Activated CD8-positive, alpha-beta memory T cell treated with anti-CD3 and anti-CD28 coated beads, Interleukin-2, amount 50 U/mL, for 24 hours (primary cell): ENCODE measurements around the gene CLIC6.
A peak's percentile ranks its signal among the peaks of the same experiment; 100 is the strongest.

ENCODE experiments used
- DNase-seq: peaks from one replicate; pipeline ENCODE4 v3.0.0-alpha.2; 2020; ENCODE audit errors: extremely low read depth

Gene CLIC6

DNA sequence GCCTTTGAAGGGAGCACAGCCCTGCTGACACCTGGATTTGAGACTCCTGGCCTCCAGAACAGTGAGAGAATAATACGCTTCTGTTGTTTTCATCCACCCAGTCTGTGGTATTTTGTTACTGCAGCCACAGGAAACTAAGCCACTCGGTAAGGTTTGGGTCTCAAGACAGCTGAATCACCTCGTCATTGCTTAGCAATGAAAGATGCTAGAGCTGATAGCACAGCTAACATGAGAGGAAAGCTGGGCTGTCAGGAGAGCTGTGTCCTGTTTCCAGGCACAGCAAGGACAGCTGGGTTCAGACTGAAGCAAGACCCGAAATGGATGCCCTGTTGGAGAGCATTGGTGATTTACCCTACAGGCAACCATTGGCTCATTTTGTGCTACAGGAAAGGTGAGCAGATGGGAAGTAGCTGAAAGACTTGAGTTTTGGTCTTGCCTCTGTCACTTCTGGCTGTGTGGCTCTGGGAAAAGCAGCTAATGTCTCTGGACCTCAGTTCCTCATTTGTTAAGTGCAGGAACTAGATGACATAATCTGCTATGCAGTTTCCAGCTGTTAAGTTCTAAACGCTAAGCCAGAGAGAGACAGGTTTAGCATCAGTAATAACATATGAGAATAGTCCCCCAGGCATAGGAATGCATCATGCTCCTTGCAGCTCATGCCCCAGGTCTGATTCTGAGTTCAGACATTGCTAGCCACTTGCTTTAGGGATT, 58.0 kb downstream of the CLIC6 start:
- DNase-seq: no peak

- no peak for DNase-seq
Measured at GRCh38 chr21:34728479-34728878, 59.7 kb downstream of the CLIC6 start.

GRCh38 chr21:34730194-34730593, 61.4 kb downstream of the CLIC6 start:
- no peak for DNase-seq

DNA sequence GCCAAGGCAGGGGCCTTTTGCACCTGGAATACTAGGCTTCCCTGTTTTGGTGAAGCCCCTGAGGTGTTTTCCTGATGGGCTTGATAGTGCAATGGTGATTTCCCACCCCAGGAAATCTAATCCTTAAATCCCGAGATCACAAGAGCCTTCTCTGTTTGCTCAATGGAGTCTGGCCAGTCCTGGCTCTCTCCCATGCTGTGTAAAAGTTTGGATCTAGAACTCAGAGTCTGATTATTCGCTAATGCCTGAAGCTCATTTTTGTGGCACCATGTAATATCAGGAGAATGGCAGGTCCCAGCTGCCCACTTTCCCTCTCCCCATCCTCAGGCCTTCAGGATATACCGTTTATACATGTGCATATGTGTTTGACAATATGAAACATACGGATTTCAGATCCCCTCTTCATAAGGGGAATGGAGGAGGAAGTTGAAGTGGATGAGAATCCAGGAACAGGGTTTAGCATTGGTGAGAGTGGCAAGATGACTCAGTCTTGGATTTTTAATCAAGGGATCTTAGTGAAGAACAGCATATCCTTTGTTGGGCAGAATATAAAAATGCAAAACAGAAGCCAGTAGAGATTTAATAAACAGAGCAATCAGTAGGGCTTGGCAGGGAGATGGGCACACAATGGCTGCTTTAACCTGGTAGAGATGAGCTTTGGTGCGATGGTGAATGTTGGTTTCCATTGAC, 62.1 kb downstream of the CLIC6 start:
- DNase-seq: no peak

GRCh38 chr21:34732388-34732821, 63.6 kb downstream of the CLIC6 start:
- DNase-seq: no peak

DNA sequence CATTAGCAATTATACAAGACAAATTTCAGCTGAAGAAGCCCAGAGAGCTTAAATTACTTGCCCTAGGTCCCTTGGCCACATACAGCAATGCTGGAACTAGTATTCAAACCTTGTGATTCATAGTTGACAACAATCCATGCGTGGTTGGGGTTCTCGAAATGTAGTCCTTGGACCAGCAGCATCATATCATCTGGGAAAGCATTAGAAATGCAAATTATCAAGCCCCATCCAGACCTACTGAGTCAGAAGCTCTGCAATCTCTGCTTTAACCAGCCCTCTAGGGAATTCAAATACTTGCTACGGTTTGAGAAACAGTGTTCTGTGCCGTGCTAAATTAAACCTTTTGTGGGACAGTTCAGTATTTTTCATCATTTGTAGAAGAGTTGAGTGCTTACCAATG, 65.1 kb downstream of the CLIC6 start:
- DNase-seq: no peak

GRCh38 chr21:34734696-34735095, 65.9 kb downstream of the CLIC6 start:
- DNase-seq: no peak

- DNase-seq: no peak
Measured at GRCh38 chr21:34736116-34736874, 67.5 kb downstream of the CLIC6 start.

DNA sequence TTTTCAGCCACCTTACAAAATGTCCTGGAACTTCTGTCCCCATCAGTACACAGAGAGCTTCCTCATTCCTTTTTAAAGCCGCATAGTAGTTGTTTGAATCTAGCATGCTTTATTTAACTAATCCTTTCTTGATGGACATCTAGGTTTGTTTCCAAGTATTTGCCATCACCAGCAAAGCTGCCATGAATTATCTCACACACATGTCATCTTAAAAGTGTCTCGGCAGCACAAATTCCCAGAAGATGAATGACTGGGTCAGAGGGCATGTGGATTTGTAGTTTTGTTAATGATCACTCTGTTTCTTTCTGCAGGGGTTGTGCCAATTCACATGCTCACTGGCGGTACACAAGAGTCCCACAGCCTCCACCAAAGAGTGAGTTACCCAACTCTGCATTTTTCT, 68.3 kb downstream of the CLIC6 start:
- DNase-seq: no peak

DNA sequence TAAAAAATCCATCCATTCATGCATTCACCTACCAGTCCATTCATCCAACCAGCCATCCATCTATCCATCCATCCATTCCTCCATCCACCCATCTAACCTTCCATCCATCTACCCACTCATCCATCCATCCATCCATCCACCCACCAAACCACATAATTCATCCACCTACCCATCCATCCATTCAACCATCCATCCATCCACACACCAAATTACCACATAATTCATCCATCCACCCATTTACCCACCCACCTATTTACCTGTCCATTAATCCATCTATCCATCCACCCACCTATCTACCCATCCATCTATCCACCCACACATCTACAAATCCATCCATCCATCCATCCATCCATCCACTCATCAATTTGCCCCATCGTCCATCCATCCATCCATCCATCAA, 71.4 kb downstream of the CLIC6 start:
- DNase-seq: no peak

GRCh38 chr21:34743285-34743684, 74.5 kb downstream of the CLIC6 start:
- DNase-seq: no peak

DNA sequence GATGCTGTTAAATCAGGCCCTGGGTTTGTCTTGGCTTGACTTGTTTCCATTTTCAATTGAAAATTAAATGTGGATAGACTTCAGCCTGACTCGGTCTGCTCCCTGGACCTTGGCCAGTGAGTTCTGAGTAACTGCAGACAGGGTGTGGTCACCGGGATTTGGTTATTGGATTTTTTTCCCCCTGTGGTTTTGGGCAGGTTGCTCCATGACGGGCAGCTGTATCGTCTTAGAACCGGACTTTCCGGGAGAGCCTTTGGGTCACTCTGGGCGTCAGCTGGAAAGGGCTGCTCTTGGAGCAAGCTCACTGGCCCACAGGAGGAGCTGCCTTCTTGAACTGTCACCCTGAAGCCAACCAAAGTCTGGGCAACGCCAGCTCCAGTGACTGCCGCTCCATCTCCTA, 75.0 kb downstream of the CLIC6 start:
- DNase-seq: no peak

GRCh38 chr21:34744801-34745200, 76.0 kb downstream of the CLIC6 start:
- DNase-seq: no peak

GRCh38 chr21:34745557-34746255, 76.9 kb downstream of the CLIC6 start:
- peak; percentile 14 for DNase-seq

GRCh38 chr21:34748862-34749261, 80.1 kb downstream of the CLIC6 start:
- no peak for DNase-seq

GRCh38 chr21:34754690-34755647, 86.2 kb downstream of the CLIC6 start:
- no peak for DNase-seq

DNA sequence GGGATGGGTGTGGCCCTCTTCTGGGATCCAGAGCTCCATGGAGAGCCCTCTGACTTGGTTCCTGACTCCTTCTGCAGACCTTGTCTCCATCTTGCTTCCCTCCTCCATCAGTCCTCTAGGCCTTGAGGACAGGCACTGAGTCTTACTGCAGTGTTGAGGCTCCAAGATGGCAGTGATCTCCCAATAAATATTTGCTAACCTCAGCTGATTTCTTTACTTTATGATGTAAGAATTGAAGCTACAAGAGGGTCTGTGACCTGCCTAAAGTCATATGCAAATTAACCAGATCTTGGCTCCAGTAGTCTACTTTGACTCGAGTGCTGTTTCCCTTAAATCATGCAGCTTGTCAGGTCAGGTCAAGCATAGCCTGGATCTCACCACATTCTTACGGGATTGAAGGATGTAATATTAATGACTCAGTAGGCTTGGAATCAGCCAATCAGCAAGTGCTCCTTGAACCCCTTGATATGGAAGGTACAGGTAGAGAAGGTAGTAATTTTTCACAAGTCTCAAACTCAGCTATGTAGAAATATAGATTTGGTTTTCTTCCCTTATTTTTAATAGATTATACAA, 93.0 kb downstream of the CLIC6 start:
- no peak for DNase-seq

- DNase-seq: no peak
Measured at GRCh38 chr21:34762786-34763185, 94.0 kb downstream of the CLIC6 start.

DNA sequence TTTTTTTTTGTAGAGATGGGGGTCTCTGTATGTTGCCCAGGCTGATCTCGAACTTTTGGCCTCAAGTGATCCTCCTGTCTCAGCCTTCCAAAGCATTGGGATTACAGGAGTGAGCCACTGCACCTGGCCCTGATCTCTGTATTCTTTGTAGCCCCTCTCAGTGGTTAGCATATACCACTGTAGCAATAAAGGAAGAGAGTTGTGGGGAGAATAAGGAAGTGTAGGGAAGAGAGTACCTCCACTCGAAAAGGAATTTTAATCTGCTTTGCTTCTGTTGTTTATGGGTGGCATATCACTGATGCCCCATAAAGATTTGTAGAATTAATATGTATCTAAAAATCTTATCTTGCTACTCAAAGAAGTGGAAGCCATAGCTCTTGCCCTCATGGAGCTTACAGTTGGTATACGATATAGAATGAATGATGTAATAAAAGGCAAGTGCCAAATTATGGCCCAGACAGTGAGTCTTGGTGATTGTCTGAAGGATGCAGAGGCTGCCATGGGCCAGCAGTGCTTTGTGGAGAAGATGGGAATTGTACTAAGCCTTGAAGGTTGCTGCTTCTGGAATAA, 96.0 kb downstream of the CLIC6 start:
- DNase-seq: no peak

DNA sequence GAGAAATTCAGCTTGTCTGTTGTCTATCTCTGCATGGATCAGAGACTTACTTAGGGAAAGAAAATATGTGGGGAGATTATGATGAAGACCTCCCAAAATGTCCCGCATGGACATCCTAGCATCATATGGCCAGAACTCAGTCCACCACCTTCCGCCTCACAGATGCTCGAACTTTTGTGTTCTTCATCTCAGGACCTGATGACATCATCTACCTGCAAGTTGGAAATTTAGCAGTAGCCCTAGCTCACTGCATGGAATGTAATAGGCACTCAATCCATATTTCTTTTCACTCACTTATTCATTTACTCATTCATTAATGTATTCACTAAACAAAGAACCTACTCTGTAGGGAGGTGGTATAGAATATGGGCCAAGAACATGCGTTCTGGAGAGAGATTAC, 96.8 kb downstream of the CLIC6 start:
- DNase-seq: no peak
